SK-N-SH (cell line): Measurements from ENCODE around the gene CCN5. TPM values are rescaled to one million over a fixed set of nuclear protein-coding genes. Genes with fewer than 3 reads are reported as not detected.

Source experiments
- CTCF ChIA-PET: fragments of 300-600, 350-600 bp; formaldehyde crosslinking; extraction: SDS; loops from one replicate; lab custom pipeline; 2021; lab: Yijun Ruan, JAX
- POLR2A ChIA-PET: fragments of 350-600 bp; sonication (Branson Sonifier 250); formaldehyde crosslinking; extraction: SDS; loops from one replicate; lab custom pipeline; 2020; ENCODE audit warnings: antibody characterized with exemption, inconsistent platforms; lab: Yijun Ruan, JAX
- DNase-seq: peaks from one replicate; pipeline ENCODE4 v3.0.0; 2012
- H2AFZ ChIP-seq: fragments of 200-600 bp; sonication (generic); 2 replicates; pipeline ENCODE4 v1.8.1; 2016; ENCODE audit warnings: antibody characterized with exemption, mild to moderate bottlenecking, low read depth
- H3F3A ChIP-seq: fragments of 200-600 bp; sonication (generic); replicated peaks from 2 replicates; pipeline ENCODE3; 2016; ENCODE audit warnings: antibody characterized with exemption, mild to moderate bottlenecking; ENCODE audit not compliant: insufficient read depth
- H3K27ac ChIP-seq, 2 experiments: fragments of 200-500 bp in 1 of 2; fragments of 200-600 bp in 1 of 2; sonication (Bioruptor generic) in 1 of 2; sonication (generic), shearing (Covaris generic) in 1 of 2; 2 replicates each; pipeline versions ENCODE4 v1.5.1 to v1.6.1; 2014 to 2016; ENCODE audit warnings: low read depth in 2 of 2, inconsistent platforms in 1 of 2, low read length in 1 of 2, mild to moderate bottlenecking in 1 of 2, mixed read lengths in 1 of 2
- H3K27me3 ChIP-seq: fragments of 200-600 bp; sonication (generic), shearing (Covaris generic); 2 replicates; pipeline ENCODE4 v1.6.1; 2016; ENCODE audit warnings: mixed run types; ENCODE audit not compliant: insufficient read depth
- H3K36me3 ChIP-seq, 2 experiments: fragments of 200-500 bp in 1 of 2; fragments of 200-600 bp in 1 of 2; sonication (Bioruptor generic) in 1 of 2; sonication (generic) in 1 of 2; replicated peaks in 1 of 2; 2 replicates each; pipeline versions ENCODE3 to v1.5.1; 2014 to 2016; ENCODE audit warnings: low read length in 1 of 2, mild to moderate bottlenecking in 1 of 2; ENCODE audit not compliant: insufficient read depth in 2 of 2, control insufficient read depth in 1 of 2
- H3K4me1 ChIP-seq, 2 experiments: fragments of 200-500 bp in 1 of 2; fragments of 200-600 bp in 1 of 2; sonication (Bioruptor generic) in 1 of 2; sonication (generic), shearing (Covaris generic) in 1 of 2; 2 replicates each; pipeline versions ENCODE4 v1.5.1 to v1.6.1; 2014 to 2016; ENCODE audit warnings: low read depth in 1 of 2, low read length in 1 of 2, mixed run types in 1 of 2; ENCODE audit not compliant: insufficient read depth in 2 of 2, control insufficient read depth in 1 of 2
- H3K4me2 ChIP-seq: fragments of 200-600 bp; sonication (generic), shearing (Covaris generic); 2 replicates; pipeline ENCODE4 v1.6.1; 2017; ENCODE audit warnings: mixed run types
- H3K4me3 ChIP-seq, 2 experiments: fragments of 200-500 bp in 1 of 2; fragments of 200-600 bp in 1 of 2; sonication (Bioruptor generic) in 1 of 2; sonication (generic), shearing (Covaris generic) in 1 of 2; 2 replicates each; pipeline versions ENCODE4 v1.5.1 to v1.8.1; 2014 to 2016; ENCODE audit warnings: low read depth in 2 of 2, inconsistent platforms in 1 of 2, low read length in 1 of 2, mild to moderate bottlenecking in 1 of 2, mixed read lengths in 1 of 2, moderate library complexity in 1 of 2
- H3K79me2 ChIP-seq: fragments of 200-600 bp; sonication (generic); 2 replicates; pipeline ENCODE4 v1.8.1; 2017; ENCODE audit warnings: mild to moderate bottlenecking; ENCODE audit not compliant: insufficient read depth
- H3K9ac ChIP-seq: fragments of 200-600 bp; sonication (generic); 2 replicates; pipeline ENCODE4 v1.6.1; 2017; ENCODE audit warnings: mixed run types
- H3K9me2 ChIP-seq: fragments of 200-600 bp; sonication (generic); 2 replicates; pipeline ENCODE4 v1.6.1; 2017; ENCODE audit warnings: mixed run types
- H3K9me3 ChIP-seq: fragments of 200-600 bp; sonication (generic); 2 replicates; pipeline ENCODE4 v1.6.1; 2017; ENCODE audit warnings: mixed run types, mild to moderate bottlenecking, moderate library complexity
- H4K20me1 ChIP-seq: fragments of 200-600 bp; sonication (generic); 2 replicates; pipeline ENCODE4 v1.6.1; 2017; ENCODE audit warnings: mild to moderate bottlenecking, mixed run types; ENCODE audit not compliant: insufficient read depth
- EP300 ChIP-seq, 2 experiments: IDR thresholded peaks; 2 replicates each; pipeline versions ENCODE4 v1.4.0 to v1.6.1; 2012; ENCODE audit warnings: borderline replicate concordance in 1 of 2, low read depth in 1 of 2, low read length in 1 of 2
- EZH2phosphoT487 ChIP-seq: fragments of 200-600 bp; sonication (generic); IDR thresholded peaks from 2 replicates; pipeline ENCODE4 v1.6.1; 2017; ENCODE audit warnings: low read depth, mixed run types, mild to moderate bottlenecking, antibody characterized with exemption, moderate library complexity, borderline replicate concordance
- FOXJ3 ChIP-seq: sonication (generic); formaldehyde crosslinking; IDR thresholded peaks from 2 replicates; pipeline ENCODE4 v1.5.1; 2020; ENCODE audit warnings: mild to moderate bottlenecking, missing genetic modification reagents
- FOXM1 ChIP-seq: IDR thresholded peaks from 2 replicates; pipeline ENCODE4 v1.4.0; 2012; ENCODE audit warnings: low read depth, mild to moderate bottlenecking
- GABPA ChIP-seq: IDR thresholded peaks from 2 replicates; pipeline ENCODE4 v1.4.0; 2012; ENCODE audit warnings: low read depth, mild to moderate bottlenecking
- GATA2 ChIP-seq: sonication (generic); formaldehyde crosslinking; IDR thresholded peaks from 2 replicates; pipeline ENCODE4 v1.5.0; 2020; ENCODE audit warnings: mild to moderate bottlenecking, missing genetic modification reagents
- JUND ChIP-seq: IDR thresholded peaks from 2 replicates; pipeline ENCODE4 v1.4.0; 2012
- MEF2A ChIP-seq: IDR thresholded peaks from 2 replicates; pipeline ENCODE4 v1.4.0; 2012; ENCODE audit warnings: low read depth, borderline replicate concordance
- MXI1 ChIP-seq: IDR thresholded peaks from 2 replicates; pipeline ENCODE4 v1.6.1; 2012; ENCODE audit warnings: mild to moderate bottlenecking, low read depth, low read length, improper control_type of control experiment
- NFIC ChIP-seq: IDR thresholded peaks from 2 replicates; pipeline ENCODE4 v1.4.0; 2012; ENCODE audit warnings: borderline replicate concordance
- NRF1 ChIP-seq: IDR thresholded peaks from 2 replicates; pipeline ENCODE4 v1.6.1; 2012; ENCODE audit warnings: low read depth, mild to moderate bottlenecking, low read length
- POLR2AphosphoS5 ChIP-seq: IDR thresholded peaks from 2 replicates; pipeline ENCODE4 v1.6.1; 2012; ENCODE audit warnings: low read depth, low read length
- RAD21 ChIP-seq: IDR thresholded peaks from 2 replicates; pipeline ENCODE4 v1.6.1; 2012; ENCODE audit warnings: mild to moderate bottlenecking, low read length
- RCOR1 ChIP-seq: fragments of 150-350 bp; IDR thresholded peaks from 2 replicates; pipeline ENCODE4 v1.6.1; 2017; ENCODE audit warnings: antibody characterized with exemption, low read length
- REST ChIP-seq: IDR thresholded peaks from 2 replicates; pipeline ENCODE4 v1.6.1; 2012; ENCODE audit warnings: mild to moderate bottlenecking, low read depth, low read length, moderate library complexity
- RXRA ChIP-seq: IDR thresholded peaks from 2 replicates; pipeline ENCODE4 v1.4.0; 2012; ENCODE audit warnings: low read depth, mild to moderate bottlenecking, borderline replicate concordance
- TCF12 ChIP-seq: IDR thresholded peaks from 2 replicates; pipeline ENCODE4 v1.4.0; 2012
- TEAD4 ChIP-seq: IDR thresholded peaks from 2 replicates; pipeline ENCODE4 v1.4.0; 2012; ENCODE audit warnings: mild to moderate bottlenecking, borderline replicate concordance; ENCODE audit not compliant: insufficient read depth
- YY1 ChIP-seq: IDR thresholded peaks from 2 replicates; pipeline ENCODE4 v1.4.0; 2012; ENCODE audit warnings: low read depth, mild to moderate bottlenecking
- WGBS: methylation state at CpG from one replicate; pipeline ENCODE4 v1.1.6; 2017; ENCODE audit warnings: low lambda C conversion rate; 5-methylcytosine and 5-hydroxymethylcytosine counted together
- polyA plus RNA-seq, 3 experiments: library from polyadenylated mRNA; depleted of rRNA; stranded (reverse); fragments of >200 nt; gene quantifications; 2 replicates each; pipeline ENCODE4 v1.2.3, GENCODE V29; 2012
- TF ChIP-seq, protein P1 (sequence below): fragments of 200-600 bp; sonication (generic); IDR thresholded peaks from 2 replicates; pipeline ENCODE4 v1.6.1; 2017; ENCODE audit warnings: antibody characterized with exemption, mild to moderate bottlenecking, moderate library complexity
- TF ChIP-seq, protein P2 (sequence below): IDR thresholded peaks from 2 replicates; pipeline ENCODE4 v1.4.0; 2012; ENCODE audit warnings: low read depth, borderline replicate concordance
- TF ChIP-seq, protein P3 (sequence below): IDR thresholded peaks from 2 replicates; pipeline ENCODE4; 2012
- TF ChIP-seq, protein P4 (sequence below): fragments of 150-350 bp; IDR thresholded peaks from 2 replicates; pipeline ENCODE4 v1.6.1; 2016; ENCODE audit warnings: mild to moderate bottlenecking, low read depth, low read length

CCN5 gene
- polyA plus RNA-seq, 1 of the 3 experiments (the other 2 are of a cell fraction) = 0.05 TPM

DNA sequence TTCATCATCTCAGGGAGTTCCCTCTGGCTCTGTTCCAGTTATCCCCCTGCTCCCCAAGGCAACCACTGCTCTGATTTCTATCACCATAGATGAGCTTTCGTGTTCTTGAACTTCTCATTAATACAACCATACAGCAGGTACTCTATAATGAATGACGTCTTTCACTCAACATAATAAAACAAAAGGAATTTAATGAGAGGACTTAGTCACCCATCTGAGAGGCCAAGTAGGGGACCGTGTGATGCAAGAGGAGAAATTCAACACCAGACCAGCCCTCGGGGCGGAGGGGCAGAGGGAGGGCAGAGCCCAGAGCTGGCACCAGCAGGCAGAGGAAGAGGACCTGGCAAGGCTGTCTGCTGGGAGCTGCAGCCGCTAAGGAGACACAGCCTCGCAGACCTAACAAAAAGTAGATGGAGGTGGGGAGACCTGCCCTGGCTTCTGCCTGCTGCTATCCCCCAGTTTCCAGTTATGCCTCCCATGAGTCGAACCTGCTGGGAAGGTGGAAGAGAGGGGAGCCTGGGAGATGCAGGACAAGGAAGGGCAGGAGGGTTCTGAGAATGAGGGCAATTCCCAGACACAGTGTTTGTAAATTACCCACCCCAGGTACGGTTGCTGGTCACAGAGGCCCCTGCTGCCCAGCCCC, 13.8 kb downstream of the CCN5 start:
- Histone ChIP-seq H3F3A (peaks cover 21% of the 10 kb centered on the region), H4K20me1 (no peaks in the 10 kb centered on the region), H3K79me2 (no peaks in the 10 kb centered on the region), H3K9me2 (no peaks in the 10 kb centered on the region), H3K9me3 (no peaks in the 10 kb centered on the region), H3K27ac (peak overlapping the region; percentile 45 to 67), H3K9ac (peak overlapping the region; percentile 50; the same call in 1 of the 2 replicates), H3K27me3 (no peaks in the 10 kb centered on the region), H3K4me3 (peak overlapping the region; percentile 0 to 22; a peak in 1 of 4 replicates), H3K4me1 (peaks cover 19 to 21% of the 10 kb centered on the region in 2 experiments), H2AFZ (no peak overlapping the region; the same call in 1 of the 2 replicates), H3K36me3 (no peaks in the 10 kb centered on the region), H3K4me2 (peak overlapping the region; percentile 75)
- CTCF ChIA-PET = interaction anchor here (1.0 to 9.0 kb wide), 7 partner anchors 9 to 138 kb away, joined by 3 to 183 read pairs (median 5); no protein-coding TSS in a partner anchor
- POLR2A ChIA-PET = interaction anchor here (0.5 kb wide), 1 partner anchor 146 kb away, joined by 3 read pairs; no protein-coding TSS in a partner anchor
- 2% methylated on average over 9 of the region's 9 CpGs for WGBS
- DNase-seq = peak; percentile 88
- peak; percentile 88 for TF ChIP-seq NFIC
- TF ChIP-seq, protein P1, sequence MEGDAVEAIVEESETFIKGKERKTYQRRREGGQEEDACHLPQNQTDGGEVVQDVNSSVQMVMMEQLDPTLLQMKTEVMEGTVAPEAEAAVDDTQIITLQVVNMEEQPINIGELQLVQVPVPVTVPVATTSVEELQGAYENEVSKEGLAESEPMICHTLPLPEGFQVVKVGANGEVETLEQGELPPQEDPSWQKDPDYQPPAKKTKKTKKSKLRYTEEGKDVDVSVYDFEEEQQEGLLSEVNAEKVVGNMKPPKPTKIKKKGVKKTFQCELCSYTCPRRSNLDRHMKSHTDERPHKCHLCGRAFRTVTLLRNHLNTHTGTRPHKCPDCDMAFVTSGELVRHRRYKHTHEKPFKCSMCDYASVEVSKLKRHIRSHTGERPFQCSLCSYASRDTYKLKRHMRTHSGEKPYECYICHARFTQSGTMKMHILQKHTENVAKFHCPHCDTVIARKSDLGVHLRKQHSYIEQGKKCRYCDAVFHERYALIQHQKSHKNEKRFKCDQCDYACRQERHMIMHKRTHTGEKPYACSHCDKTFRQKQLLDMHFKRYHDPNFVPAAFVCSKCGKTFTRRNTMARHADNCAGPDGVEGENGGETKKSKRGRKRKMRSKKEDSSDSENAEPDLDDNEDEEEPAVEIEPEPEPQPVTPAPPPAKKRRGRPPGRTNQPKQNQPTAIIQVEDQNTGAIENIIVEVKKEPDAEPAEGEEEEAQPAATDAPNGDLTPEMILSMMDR = no peak
- TF ChIP-seq FOXM1 = no peak
- TF ChIP-seq RCOR1 = no peak
- no peak for TF ChIP-seq EZH2phosphoT487
- no peak for TF ChIP-seq MXI1
- TF ChIP-seq MEF2A = peak; percentile 19; the same call in 1 of the 2 replicates
- TF ChIP-seq YY1 = no peak
- TF ChIP-seq GABPA = no peak
- no peak for TF ChIP-seq NRF1
- no peak for TF ChIP-seq FOXJ3 (CRISPR knock-in tag)
- TF ChIP-seq, protein P2, sequence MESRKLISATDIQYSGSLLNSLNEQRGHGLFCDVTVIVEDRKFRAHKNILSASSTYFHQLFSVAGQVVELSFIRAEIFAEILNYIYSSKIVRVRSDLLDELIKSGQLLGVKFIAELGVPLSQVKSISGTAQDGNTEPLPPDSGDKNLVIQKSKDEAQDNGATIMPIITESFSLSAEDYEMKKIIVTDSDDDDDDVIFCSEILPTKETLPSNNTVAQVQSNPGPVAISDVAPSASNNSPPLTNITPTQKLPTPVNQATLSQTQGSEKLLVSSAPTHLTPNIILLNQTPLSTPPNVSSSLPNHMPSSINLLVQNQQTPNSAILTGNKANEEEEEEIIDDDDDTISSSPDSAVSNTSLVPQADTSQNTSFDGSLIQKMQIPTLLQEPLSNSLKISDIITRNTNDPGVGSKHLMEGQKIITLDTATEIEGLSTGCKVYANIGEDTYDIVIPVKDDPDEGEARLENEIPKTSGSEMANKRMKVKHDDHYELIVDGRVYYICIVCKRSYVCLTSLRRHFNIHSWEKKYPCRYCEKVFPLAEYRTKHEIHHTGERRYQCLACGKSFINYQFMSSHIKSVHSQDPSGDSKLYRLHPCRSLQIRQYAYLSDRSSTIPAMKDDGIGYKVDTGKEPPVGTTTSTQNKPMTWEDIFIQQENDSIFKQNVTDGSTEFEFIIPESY = no peak
- no peak for TF ChIP-seq RAD21
- peak; percentile 80; the same call in 1 of the 2 replicates for TF ChIP-seq RXRA
- TF ChIP-seq, protein P3, sequence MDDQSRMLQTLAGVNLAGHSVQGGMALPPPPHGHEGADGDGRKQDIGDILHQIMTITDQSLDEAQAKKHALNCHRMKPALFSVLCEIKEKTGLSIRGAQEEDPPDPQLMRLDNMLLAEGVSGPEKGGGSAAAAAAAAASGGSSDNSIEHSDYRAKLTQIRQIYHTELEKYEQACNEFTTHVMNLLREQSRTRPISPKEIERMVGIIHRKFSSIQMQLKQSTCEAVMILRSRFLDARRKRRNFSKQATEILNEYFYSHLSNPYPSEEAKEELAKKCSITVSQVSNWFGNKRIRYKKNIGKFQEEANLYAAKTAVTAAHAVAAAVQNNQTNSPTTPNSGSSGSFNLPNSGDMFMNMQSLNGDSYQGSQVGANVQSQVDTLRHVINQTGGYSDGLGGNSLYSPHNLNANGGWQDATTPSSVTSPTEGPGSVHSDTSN = peak; percentile 90
- 0 out of 2 replicates have a peak, but pooled peaks have one; percentile 33 for TF ChIP-seq REST
- peak; percentile 70 for TF ChIP-seq POLR2AphosphoS5
- peak; percentile 86 for TF ChIP-seq TCF12
- 0 out of 2 replicates have a peak, but pooled peaks have one; percentile 66 for TF ChIP-seq TEAD4
- peak; percentile 59 to 77; a peak in 3 of 4 replicates for TF ChIP-seq EP300 (IDR thresholded peaks at IDR 0.05; ENCODE audit: borderline replicate concordance in 1 of 2, low read depth in 1 of 2, low read length in 1 of 2)
- peak; percentile 79 for TF ChIP-seq JUND
- TF ChIP-seq, protein P4, sequence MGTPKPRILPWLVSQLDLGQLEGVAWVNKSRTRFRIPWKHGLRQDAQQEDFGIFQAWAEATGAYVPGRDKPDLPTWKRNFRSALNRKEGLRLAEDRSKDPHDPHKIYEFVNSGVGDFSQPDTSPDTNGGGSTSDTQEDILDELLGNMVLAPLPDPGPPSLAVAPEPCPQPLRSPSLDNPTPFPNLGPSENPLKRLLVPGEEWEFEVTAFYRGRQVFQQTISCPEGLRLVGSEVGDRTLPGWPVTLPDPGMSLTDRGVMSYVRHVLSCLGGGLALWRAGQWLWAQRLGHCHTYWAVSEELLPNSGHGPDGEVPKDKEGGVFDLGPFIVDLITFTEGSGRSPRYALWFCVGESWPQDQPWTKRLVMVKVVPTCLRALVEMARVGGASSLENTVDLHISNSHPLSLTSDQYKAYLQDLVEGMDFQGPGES = no peak
- TF ChIP-seq GATA2 (CRISPR knock-in tag) = peak; percentile 47
